Mammary epithelial cell (primary cell): ENCODE results near the gene IGFL2.

ENCODE experiments used
- CTCF ChIP-seq, 2 donors: IDR thresholded peaks in 1 of 2; conservative IDR thresholded peaks in 1 of 2; 2 replicates each; pipeline ENCODE4 v1.5.1; 2011 to 2012; ENCODE audit warnings: inconsistent platforms in 2 of 2, low read length in 2 of 2, mild to moderate bottlenecking in 2 of 2, control low read depth in 1 of 2, low read depth in 1 of 2; ENCODE audit not compliant: insufficient read depth in 1 of 2; ENCODE audit errors: extremely low read depth in 1 of 2
- EZH2 ChIP-seq: IDR thresholded peaks from 2 replicates; pipeline ENCODE4 v1.6.1; 2012; ENCODE audit warnings: low read length, inconsistent platforms, borderline replicate concordance

GRCh38 chr19:46134527-46134926 lies 13.5 kb upstream of the IGFL2 start:
- TF ChIP-seq CTCF (conservative IDR thresholded peaks at IDR 0.05 in 1 of 2, IDR thresholded peaks at IDR 0.05 in 1 of 2; ENCODE audit: extremely low read depth in 1 of 2, insufficient read depth in 1 of 2, low read depth in 1 of 2, low read length in 2 of 2) (no peak), EZH2 (no peak)
